Calu3 (cell line): ENCODE measurements around the gene ZNF205. TPM values are rescaled to one million over a fixed set of nuclear protein-coding genes. Genes with fewer than 3 reads are reported as not detected.

ENCODE experiments used
- BruUV-seq: library from RNA; stranded (reverse); fragments of 400-500 nt; replicated peaks from 2 replicates; lab custom pipeline; 2021; lab: Mats Ljungman, UMichigan
- CTCF ChIA-PET: fragments of 300-600 bp; sonication (Branson Sonifier 250); formaldehyde crosslinking; loops from one replicate; lab custom pipeline; 2022; ENCODE audit warnings: antibody characterized with exemption; lab: Charles Lee
- DNase-seq: peaks from one replicate; pipeline ENCODE4 v3.0.0; 2022
- H3K27ac Mint-ChIP-seq: one replicate; pipeline ENCODE4 v1.8.0; 2022; ENCODE audit warnings: mixed read lengths; ENCODE audit not compliant: unreplicated experiment
- H3K27me3 Mint-ChIP-seq: one replicate; pipeline ENCODE4 v1.8.0; 2022; ENCODE audit warnings: mixed read lengths; ENCODE audit not compliant: unreplicated experiment
- H3K36me3 Mint-ChIP-seq: one replicate; pipeline ENCODE4 v1.8.0; 2022; ENCODE audit warnings: mild to moderate bottlenecking, moderate library complexity, mixed read lengths; ENCODE audit not compliant: insufficient read depth, unreplicated experiment
- H3K4me1 Mint-ChIP-seq: one replicate; pipeline ENCODE4 v1.8.0; 2022; ENCODE audit warnings: mild to moderate bottlenecking, low read depth, mixed read lengths; ENCODE audit not compliant: unreplicated experiment
- H3K4me3 Mint-ChIP-seq: one replicate; pipeline ENCODE4 v1.8.0; 2022; ENCODE audit warnings: mild to moderate bottlenecking, low read depth, moderate library complexity, mixed read lengths; ENCODE audit not compliant: unreplicated experiment
- H3K9me3 Mint-ChIP-seq: one replicate; pipeline ENCODE4 v1.8.0; 2022; ENCODE audit warnings: low read depth, mixed read lengths; ENCODE audit not compliant: unreplicated experiment
- CTCF ChIP-seq: fragments of 200-600 bp; IDR thresholded peaks from one replicate; pipeline ENCODE4 v1.8.0; 2022; ENCODE audit warnings: antibody characterized with exemption; ENCODE audit not compliant: unreplicated experiment
- intact Hi-C: fragments of 100-400 bp; cut with micrococcal nuclease; formaldehyde crosslinking; loops from one replicate; pipeline ENCODE4 v1.10.0; 2022; ENCODE audit not compliant: unreplicated experiment
- total RNA-seq: library from RNA; stranded (reverse); gene quantifications from 2 replicates; pipeline ENCODE4 v1.2.3, GENCODE V29; 2022

Gene ZNF205
- total RNA-seq, 1 experiment from 2014 or later = 17.2 TPM

GRCh38 chr16:3147757-3148104 is 35.3 kb downstream of the ZNF205 start:
- H3K27me3 Mint-ChIP-seq = peaks cover 26% of the 10 kb centered on the region
- H3K4me1 Mint-ChIP-seq = peaks cover 10% of the 10 kb centered on the region
- peaks cover 39% of the 10 kb centered on the region for H3K36me3 Mint-ChIP-seq
- no peak for TF ChIP-seq CTCF
- no peak overlapping the region for H3K27ac Mint-ChIP-seq
- no TSS peak for BruUV-seq
- no peak for DNase-seq
- H3K9me3 Mint-ChIP-seq = no peaks in the 10 kb centered on the region
- intact Hi-C loops = no loop called here
- no peak overlapping the region for H3K4me3 Mint-ChIP-seq
- CTCF ChIA-PET = interaction anchor here (0.6 kb wide), 1 partner anchor 11 kb away, joined by 6 read pairs; no protein-coding TSS in a partner anchor

- no TSS peak for BruUV-seq
- no peak for DNase-seq
- Mint-ChIP-seq H3K36me3 (peaks cover 42% of the 10 kb centered on the region), H3K4me3 (peak overlapping the region; percentile 89), H3K4me1 (peaks cover 14% of the 10 kb centered on the region), H3K27me3 (peaks cover 23% of the 10 kb centered on the region), H3K9me3 (no peaks in the 10 kb centered on the region), H3K27ac (peak overlapping the region; percentile 39)
- no peak for TF ChIP-seq CTCF
- intact Hi-C loops = no loop called here
- CTCF ChIA-PET = interaction anchor here (0.6 to 2.4 kb wide), 5 partner anchors 9 to 119 kb away, joined by 5 to 23 read pairs (median 7); partner anchors contain the start of gene ZNF213
Measured at GRCh38 chr16:3148256-3149192, 36.1 kb downstream of the ZNF205 start.

- intact Hi-C loops = no loop called here
- H3K36me3 Mint-ChIP-seq = peaks cover 44% of the 10 kb centered on the region
- peaks cover 14% of the 10 kb centered on the region for H3K4me1 Mint-ChIP-seq
- peak overlapping the region; percentile 89 for H3K4me3 Mint-ChIP-seq
- no peak for DNase-seq
- no peak for TF ChIP-seq CTCF
- BruUV-seq = no TSS peak
- peaks cover 17% of the 10 kb centered on the region for H3K27me3 Mint-ChIP-seq
- H3K27ac Mint-ChIP-seq = peak overlapping the region; percentile 39
- CTCF ChIA-PET = interaction anchor here (0.6 to 2.4 kb wide), 5 partner anchors 9 to 120 kb away, joined by 5 to 23 read pairs (median 16); partner anchors contain the start of gene ZNF213
- H3K9me3 Mint-ChIP-seq = no peaks in the 10 kb centered on the region
Measured at GRCh38 chr16:3149193-3149530, 36.8 kb downstream of the ZNF205 start.

- Mint-ChIP-seq H3K27me3 (peaks cover 10% of the 10 kb centered on the region), H3K4me1 (peaks cover 20% of the 10 kb centered on the region), H3K27ac (peak overlapping the region; percentile 98), H3K36me3 (peaks cover 48% of the 10 kb centered on the region), H3K9me3 (no peaks in the 10 kb centered on the region), H3K4me3 (peak overlapping the region; percentile 89)
- intact Hi-C loops = no loop called here
- DNase-seq = peak; percentile 90
- TF ChIP-seq CTCF = peak; percentile 35
- CTCF ChIA-PET = interaction anchor here (0.6 to 2.4 kb wide), 12 partner anchors 8 to 121 kb away, joined by 3 to 23 read pairs (median 6); partner anchors contain the start of gene ZNF213
- BruUV-seq = no TSS peak
Measured at GRCh38 chr16:3149630-3150345, 37.4 kb downstream of the ZNF205 start.
